GM12891 (cell line): ENCODE data around the gene BCAR3.
"Not testable (repeated sequence)": the region's sequence is repeated elsewhere in the genome, so short reads cannot be mapped to it uniquely, and the experiment has no call there.

Experiments used
- DNase-seq: peaks from one replicate; pipeline ENCODE4 v3.0.0; 2011; ENCODE audit warnings: low spot score; ENCODE audit not compliant: insufficient read length
- FAIRE-seq: peaks from 2 replicates; lab custom pipeline; 2011; peaks lifted over from hg19 to GRCh38; lab: Jason Lieb, UNC
- PAX5 ChIP-seq: IDR thresholded peaks from 2 replicates; pipeline ENCODE4 v1.6.1; 2011; ENCODE audit warnings: low read length, moderate library complexity, mild to moderate bottlenecking; ENCODE audit not compliant: insufficient read depth, severe bottlenecking
- POLR2A ChIP-seq: IDR thresholded peaks from 2 replicates; pipeline ENCODE4 v1.6.1; 2011; ENCODE audit warnings: low read depth, low read length, control low read depth
- POLR2AphosphoS5 ChIP-seq: IDR thresholded peaks from 2 replicates; pipeline ENCODE4 v1.6.1; 2011; ENCODE audit warnings: low read depth, low read length, control low read depth
- POU2F2 ChIP-seq: IDR thresholded peaks from 2 replicates; pipeline ENCODE4 v1.6.1; 2011; ENCODE audit warnings: low read depth, mild to moderate bottlenecking, control low read depth, low read length, moderate library complexity
- SPI1 ChIP-seq: IDR thresholded peaks from 2 replicates; pipeline ENCODE4 v1.6.1; 2011; ENCODE audit warnings: low read depth, low read length, control low read depth
- TAF1 ChIP-seq: IDR thresholded peaks from 2 replicates; pipeline ENCODE4 v1.6.1; 2011; ENCODE audit warnings: low read depth, low read length, control low read depth

BCAR3 gene

GRCh38 chr1:93556291-93556690 is 125.3 kb downstream of the BCAR3 start:
- no peak for TF ChIP-seq SPI1
- no peak for TF ChIP-seq POLR2A
- no peak for TF ChIP-seq POU2F2
- TF ChIP-seq TAF1, result no peak
- no peak for TF ChIP-seq PAX5
- TF ChIP-seq POLR2AphosphoS5, result no peak
- DNase-seq (no peak), FAIRE-seq (no peak)

- no peak for TF ChIP-seq PAX5
- TF ChIP-seq SPI1, result no peak
- TF ChIP-seq POLR2A, result no peak
- TF ChIP-seq POU2F2, result no peak
- no peak for TF ChIP-seq POLR2AphosphoS5
- TF ChIP-seq TAF1, result no peak
- DNase-seq, result no peak
- FAIRE-seq, result no peak
Measured at GRCh38 chr1:93554883-93555872, 126.5 kb downstream of the BCAR3 start.

- peak; percentile 13 for FAIRE-seq
Measured at GRCh38 chr1:93553886-93554490, 127.6 kb downstream of the BCAR3 start.

GRCh38 chr1:93552741-93553455 is 128.7 kb downstream of the BCAR3 start:
- FAIRE-seq, result no peak
- DNase-seq, result no peak

More at GRCh38 chr1:93553886-93554490, 127.6 kb downstream of the BCAR3 start:
- DNase-seq, result not testable (repeated sequence)

GRCh38 chr1:93549811-93550210 is 131.8 kb downstream of the BCAR3 start:
- TF ChIP-seq TAF1, result no peak
- no peak for TF ChIP-seq POLR2AphosphoS5
- TF ChIP-seq SPI1, result no peak
- no peak for TF ChIP-seq PAX5
- TF ChIP-seq POU2F2, result no peak
- TF ChIP-seq POLR2A, result no peak
- FAIRE-seq, result no peak
- no peak for DNase-seq

More at GRCh38 chr1:93552741-93553455, 128.7 kb downstream of the BCAR3 start:
- TF ChIP-seq POU2F2 (no peak), POLR2A (no peak), SPI1 (no peak), PAX5 (no peak), TAF1 (no peak), POLR2AphosphoS5 (no peak)

GRCh38 chr1:93549131-93549530 is 132.5 kb downstream of the BCAR3 start:
- FAIRE-seq, result no peak

GRCh38 chr1:93546162-93546863 is 135.3 kb downstream of the BCAR3 start:
- FAIRE-seq, result no peak
- TF ChIP-seq TAF1, result no peak
- no peak for TF ChIP-seq POLR2A
- no peak for TF ChIP-seq POU2F2
- TF ChIP-seq SPI1, result no peak
- TF ChIP-seq POLR2AphosphoS5, result no peak
- TF ChIP-seq PAX5, result no peak

More at GRCh38 chr1:93549131-93549530, 132.5 kb downstream of the BCAR3 start:
- no peak for TF ChIP-seq SPI1
- no peak for TF ChIP-seq POU2F2
- no peak for TF ChIP-seq PAX5
- no peak for TF ChIP-seq TAF1
- no peak for TF ChIP-seq POLR2A
- no peak for TF ChIP-seq POLR2AphosphoS5
- DNase-seq, result no peak

GRCh38 chr1:93542398-93542797 is 139.2 kb downstream of the BCAR3 start:
- DNase-seq (no peak), FAIRE-seq (no peak)

More at GRCh38 chr1:93546162-93546863, 135.3 kb downstream of the BCAR3 start:
- no peak for DNase-seq

GRCh38 chr1:93541045-93541444 is 140.6 kb downstream of the BCAR3 start:
- FAIRE-seq (no peak), DNase-seq (no peak)
- TF ChIP-seq POLR2AphosphoS5 (no peak), POU2F2 (no peak), SPI1 (no peak), PAX5 (no peak), TAF1 (no peak), POLR2A (no peak)

More at GRCh38 chr1:93542398-93542797, 139.2 kb downstream of the BCAR3 start:
- no peak for TF ChIP-seq SPI1
- no peak for TF ChIP-seq POLR2A
- no peak for TF ChIP-seq TAF1
- no peak for TF ChIP-seq PAX5
- TF ChIP-seq POU2F2, result no peak
- TF ChIP-seq POLR2AphosphoS5, result no peak
